GM18870 (cell line): ENCODE data around the gene RADX.
"Not testable (repeated sequence)": the region's sequence is repeated elsewhere in the genome, so short reads cannot be mapped to it uniquely, and the experiment has no call there.

ENCODE experiments used
- ATAC-seq: cut with Tn5 transposase; IDR thresholded peaks from one replicate; pipeline ENCODE4 v1.9.1; 2021; ENCODE audit warnings: moderate library complexity; ENCODE audit not compliant: unreplicated experiment

Gene RADX

GRCh38 chrX:106611679-106612392, at the start of gene RADX:
RADX (plus strand) TSS chrX:106611978; CDS start chrX:106612081, 103 bp downstream.
- ATAC-seq = peak; percentile 92

GRCh38 chrX:106564986-106565385, 46.8 kb upstream of the RADX start:
- no peak for ATAC-seq

- no peak for ATAC-seq
Observed at GRCh38 chrX:106566362-106566761, 45.4 kb upstream of the RADX start.

GRCh38 chrX:106581856-106582255, 29.9 kb upstream of the RADX start:
- no peak for ATAC-seq

- no peak for ATAC-seq
Observed at GRCh38 chrX:106585478-106585877, 26.3 kb upstream of the RADX start.

GRCh38 chrX:106588801-106589200, 23.0 kb upstream of the RADX start:
- peak; percentile 62 for ATAC-seq

- no peak for ATAC-seq
Observed at GRCh38 chrX:106599411-106599810, 12.4 kb upstream of the RADX start.

- no peak for ATAC-seq
Observed at GRCh38 chrX:106606571-106606970, 5.2 kb upstream of the RADX start.

- ATAC-seq = no peak
Observed at GRCh38 chrX:106608016-106608415, 3.8 kb upstream of the RADX start.

- peak; percentile 4 for ATAC-seq
Observed at GRCh38 chrX:106611317-106611678, 480 bp upstream of the RADX start.

- peak; percentile 32 for ATAC-seq
Observed at GRCh38 chrX:106612393-106612763, 600 bp downstream of the RADX start.

GRCh38 chrX:106613277-106613676, 1.5 kb downstream of the RADX start:
- no peak for ATAC-seq

- ATAC-seq = no peak
Observed at GRCh38 chrX:106615041-106615440, 3.3 kb downstream of the RADX start.

- no peak for ATAC-seq
Observed at GRCh38 chrX:106619797-106620196, 8.0 kb downstream of the RADX start.

GRCh38 chrX:106621836-106622235, 10.1 kb downstream of the RADX start:
- no peak for ATAC-seq

- ATAC-seq = no peak
Observed at GRCh38 chrX:106626789-106627188, 15.0 kb downstream of the RADX start.

GRCh38 chrX:106631615-106632014, 19.8 kb downstream of the RADX start:
- no peak for ATAC-seq

- ATAC-seq = peak; percentile 98
Observed at GRCh38 chrX:106649523-106650428, 38.0 kb downstream of the RADX start.

GRCh38 chrX:106653625-106654024, 41.8 kb downstream of the RADX start:
- ATAC-seq = not testable (repeated sequence)

GRCh38 chrX:106670631-106671030, 58.9 kb downstream of the RADX start:
- ATAC-seq = no peak

GRCh38 chrX:106672527-106672926, 60.7 kb downstream of the RADX start:
- no peak for ATAC-seq

- ATAC-seq = no peak
Observed at GRCh38 chrX:106680716-106681115, 68.9 kb downstream of the RADX start.
